Medulla oblongata (tissue), 1 donor: Measurements from ENCODE around the gene COG4.
A peak's percentile ranks its signal among the peaks of the same experiment; 100 is the strongest.
"Not testable (repeated sequence)": the region's sequence is repeated elsewhere in the genome, so short reads cannot be mapped to it uniquely, and the experiment has no call there.

Source experiments
- DNase-seq: peaks from one replicate; pipeline ENCODE4 v3.0.0-alpha.2; 2015; ENCODE audit errors: extremely low spot score

Gene COG4

DNA sequence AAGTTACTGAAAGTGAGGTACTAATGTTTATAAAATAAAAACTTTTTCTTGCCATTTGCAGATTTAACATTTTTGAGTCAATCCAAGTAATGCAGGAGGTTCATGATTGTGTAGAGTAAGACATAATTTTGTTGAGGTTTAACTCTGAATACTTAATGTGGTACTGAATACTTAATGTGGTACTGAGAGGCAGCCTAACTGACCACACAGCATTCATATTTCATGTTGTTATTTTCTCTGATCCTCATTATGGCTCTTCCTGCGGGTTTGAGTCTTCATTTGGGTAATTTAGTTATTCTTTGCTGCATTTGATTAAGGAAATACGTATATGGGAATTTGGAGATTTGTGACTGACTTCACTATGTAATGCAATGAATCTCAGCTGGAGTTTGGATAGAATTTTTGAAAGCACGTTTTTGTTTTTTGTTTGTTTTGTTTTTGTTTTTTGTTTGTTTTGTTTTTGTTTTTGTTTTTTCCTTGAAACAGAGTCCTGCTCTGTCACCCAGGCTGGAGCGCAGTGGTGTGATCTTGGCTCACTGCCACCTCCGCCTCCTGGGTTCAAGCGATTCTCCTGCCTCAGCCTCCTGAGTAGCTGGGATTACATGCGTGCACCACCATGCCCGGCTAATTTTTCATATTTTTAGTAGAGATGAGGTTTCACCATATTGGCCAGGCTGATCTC is 4.1 kb upstream of the COG4 start:
- no peak for DNase-seq

DNA sequence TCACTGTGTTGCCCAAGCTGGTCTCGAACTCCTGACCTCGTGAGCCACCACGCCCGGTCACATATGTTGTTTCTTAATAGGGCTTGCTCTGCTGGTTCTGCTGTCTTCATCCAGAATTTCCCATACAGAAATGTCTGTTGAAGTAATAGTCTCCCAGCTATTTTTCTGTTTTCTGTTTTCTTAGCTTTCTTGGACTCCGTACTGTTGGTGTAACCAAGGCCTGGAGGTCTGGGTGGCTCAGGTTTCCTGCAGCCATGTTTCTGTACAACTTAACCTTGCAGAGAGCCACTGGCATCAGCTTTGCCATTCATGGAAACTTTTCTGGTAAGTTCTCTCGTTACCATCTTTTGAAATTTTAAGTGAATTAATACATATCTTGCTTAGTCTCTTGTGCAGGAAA is 3.0 kb upstream of the COG4 start:
- no peak for DNase-seq

DNA sequence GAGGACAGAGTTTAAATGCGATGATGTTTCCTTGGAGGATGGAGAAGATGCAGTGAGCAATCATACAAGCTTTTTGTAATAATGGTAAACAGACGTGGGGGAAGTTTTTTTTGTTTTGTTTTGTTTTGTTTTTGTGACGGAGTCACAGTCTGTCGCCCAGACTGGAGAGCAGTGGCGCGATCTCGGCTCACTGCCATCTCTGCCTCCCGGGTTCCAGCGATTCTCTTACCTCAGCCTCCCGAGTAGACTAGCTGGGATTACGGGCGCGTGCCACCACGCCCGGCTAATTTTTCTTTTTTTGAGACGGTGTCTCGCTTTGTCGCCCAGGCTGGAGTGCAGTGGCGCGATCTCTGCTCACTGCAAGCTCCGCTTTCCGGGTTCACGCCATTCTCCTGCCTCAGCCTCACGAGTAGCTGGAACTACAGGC is 1.1 kb upstream of the COG4 start:
- DNase-seq = not testable (repeated sequence)

DNA sequence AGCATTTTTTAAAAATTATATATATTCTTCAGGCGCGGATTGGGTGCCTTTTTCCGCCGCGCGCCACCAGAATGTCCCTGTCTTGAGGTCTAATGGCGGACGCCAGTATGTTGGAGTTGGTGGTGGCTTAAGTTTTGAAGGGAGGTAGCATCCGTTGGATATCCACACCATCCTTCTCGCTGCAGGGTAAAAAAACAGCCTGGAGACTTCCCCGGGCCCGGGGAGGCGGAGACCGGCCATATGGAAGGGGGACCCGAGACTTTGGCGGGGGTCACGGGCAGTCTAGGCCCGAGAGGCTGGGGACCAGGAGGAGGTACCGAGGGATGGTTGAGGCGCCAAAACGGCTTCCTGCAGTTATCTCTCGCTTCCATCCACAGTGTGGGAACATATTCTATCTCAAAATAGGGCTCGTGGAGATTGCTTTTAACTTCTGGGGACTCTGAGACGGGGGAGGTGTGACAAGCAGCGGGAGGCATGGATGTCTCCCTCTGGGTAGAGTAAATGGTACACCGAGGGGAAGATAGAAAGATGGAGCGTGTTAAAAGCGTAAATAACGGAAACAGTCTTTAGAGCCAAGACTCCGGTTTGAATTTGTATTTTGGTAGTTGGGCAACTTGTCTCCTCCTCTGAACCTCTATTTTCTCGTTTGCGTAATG is 517 bp upstream of the COG4 start, which contains the start of gene SF3B3:
TSS of gene SF3B3 (plus strand) at position 74 of the 656 bp plus-strand sequence. CDS start 2,841 bp downstream, outside the sequence.
- peak; percentile 81 for DNase-seq

DNA sequence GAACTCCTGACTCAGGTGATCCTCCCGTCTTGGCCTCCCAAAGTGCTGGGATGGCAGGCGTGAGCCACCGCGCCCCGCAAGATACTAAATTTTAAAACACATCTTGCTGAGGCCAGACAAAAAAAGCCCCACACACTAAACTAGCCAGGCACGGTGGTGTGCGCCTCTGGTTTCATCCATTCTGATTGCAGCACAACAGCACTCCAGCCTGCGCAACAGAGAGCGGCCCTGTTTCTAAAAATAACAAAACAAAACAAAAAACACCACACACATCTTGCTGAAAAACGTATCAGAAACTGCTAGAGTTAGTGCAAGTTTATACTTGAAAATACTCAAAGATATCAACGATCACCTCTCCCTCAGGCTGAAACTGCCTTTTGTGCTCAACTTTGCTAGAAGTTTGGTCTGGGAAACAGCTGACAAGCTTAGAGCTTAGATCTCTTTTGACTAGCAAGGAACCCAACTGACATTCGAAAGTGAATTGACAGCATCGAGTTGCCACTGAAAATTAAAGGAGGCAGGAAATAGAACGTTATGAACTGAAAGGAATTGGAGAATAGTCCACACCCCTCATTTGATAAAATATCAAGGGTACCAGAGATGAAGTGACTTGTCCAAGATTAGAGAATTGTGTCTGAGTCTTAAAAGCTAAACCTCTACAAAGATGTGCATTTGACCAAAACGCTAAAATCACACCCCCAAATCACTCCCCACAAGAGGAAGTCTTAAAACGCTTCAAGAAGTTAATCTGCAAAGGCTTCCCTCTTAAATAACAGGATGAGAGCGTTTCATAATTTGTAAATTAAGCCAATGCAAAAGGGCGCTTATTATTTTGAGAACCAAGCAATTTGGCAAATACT is 908 bp downstream of the COG4 start:
- no peak for DNase-seq

DNA sequence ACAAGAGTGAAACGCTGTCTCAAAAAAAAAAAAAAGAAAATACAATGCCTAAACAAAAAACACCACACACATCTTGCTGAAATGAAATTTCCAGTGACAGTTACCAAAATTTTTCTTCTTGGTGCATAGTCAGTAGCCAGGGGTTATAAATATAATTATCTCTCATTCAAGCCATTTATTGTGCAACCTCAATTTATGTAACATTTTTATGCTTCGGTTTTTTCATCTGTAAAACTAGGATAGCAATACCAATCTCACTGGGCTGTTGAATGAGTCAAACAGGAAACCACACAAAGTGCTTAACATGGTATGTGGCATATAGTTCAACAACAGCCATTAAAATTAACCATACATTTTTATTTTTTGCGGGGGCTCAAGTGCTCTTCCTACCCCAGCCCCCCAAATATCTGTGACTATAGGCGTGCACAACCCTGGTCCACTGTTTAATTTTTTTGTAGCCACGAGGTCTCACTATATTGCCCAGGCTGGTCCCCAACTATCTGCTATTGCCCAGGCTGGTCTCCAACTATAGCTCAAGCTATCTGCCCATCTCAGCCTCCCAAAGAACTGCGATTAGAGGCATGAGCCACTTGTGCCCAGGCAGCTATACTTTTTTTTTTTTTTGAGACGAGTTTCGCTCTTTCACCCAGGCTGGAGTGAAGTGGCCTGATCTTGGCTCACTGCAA is 2.6 kb downstream of the COG4 start:
- DNase-seq = no peak

DNA sequence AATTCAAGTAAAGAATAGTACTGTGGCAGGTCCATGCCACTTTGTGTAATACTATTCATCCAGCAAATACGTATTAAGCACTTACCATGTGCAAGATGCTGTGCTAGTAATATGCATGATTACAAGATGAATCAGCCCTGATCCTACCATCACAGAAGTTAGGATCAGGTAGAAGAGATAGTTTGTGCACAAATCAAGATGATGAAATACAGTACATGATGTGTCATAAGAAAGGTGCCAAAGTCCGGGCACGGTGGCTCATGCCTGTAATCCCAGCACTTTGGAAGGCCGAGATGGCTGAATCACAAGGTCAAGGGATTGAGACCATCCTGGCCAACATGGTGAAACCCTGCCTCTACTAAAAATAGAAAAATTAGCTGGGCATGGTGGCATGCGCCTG is 10.9 kb downstream of the COG4 start:
- DNase-seq = no peak

DNA sequence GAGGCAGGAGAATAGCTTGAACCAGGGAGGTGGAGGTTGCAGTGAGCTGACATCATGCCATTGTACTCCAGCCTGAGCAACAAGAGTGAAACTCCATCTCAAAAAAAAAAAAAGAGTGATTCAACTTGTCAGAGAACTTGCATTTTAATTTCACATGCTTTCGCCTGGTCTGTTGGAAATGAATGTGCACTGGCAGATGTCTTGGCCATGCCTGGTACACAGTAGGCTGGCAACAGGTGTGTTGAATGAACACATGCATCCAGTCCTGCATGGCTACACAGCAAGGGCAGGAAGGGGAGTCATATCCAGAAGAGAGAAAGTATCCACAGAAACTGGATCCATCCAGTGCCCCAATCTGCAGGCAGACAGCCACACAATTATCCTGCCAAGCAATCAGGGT is 11.5 kb downstream of the COG4 start:
- DNase-seq = no peak

DNA sequence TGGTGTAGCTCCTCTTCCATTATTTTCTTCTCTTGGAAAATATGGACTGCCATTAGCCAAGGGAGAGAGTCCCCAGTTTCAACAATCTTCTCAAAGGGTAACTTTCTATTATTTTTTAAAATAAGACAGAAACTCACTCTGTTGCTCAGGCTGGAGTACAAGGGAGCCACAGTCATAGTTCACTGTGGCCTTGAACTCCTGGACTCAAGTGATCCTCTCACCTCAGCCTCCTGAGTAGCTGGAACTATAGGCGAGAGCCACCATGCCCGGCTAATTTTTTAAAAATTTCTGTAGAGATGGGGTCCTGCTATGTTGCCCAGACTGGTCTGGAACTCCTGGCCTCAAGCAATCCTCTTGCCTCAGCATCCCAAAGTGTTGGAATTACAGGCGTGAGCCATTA is 13.1 kb downstream of the COG4 start:
- DNase-seq = no peak

DNA sequence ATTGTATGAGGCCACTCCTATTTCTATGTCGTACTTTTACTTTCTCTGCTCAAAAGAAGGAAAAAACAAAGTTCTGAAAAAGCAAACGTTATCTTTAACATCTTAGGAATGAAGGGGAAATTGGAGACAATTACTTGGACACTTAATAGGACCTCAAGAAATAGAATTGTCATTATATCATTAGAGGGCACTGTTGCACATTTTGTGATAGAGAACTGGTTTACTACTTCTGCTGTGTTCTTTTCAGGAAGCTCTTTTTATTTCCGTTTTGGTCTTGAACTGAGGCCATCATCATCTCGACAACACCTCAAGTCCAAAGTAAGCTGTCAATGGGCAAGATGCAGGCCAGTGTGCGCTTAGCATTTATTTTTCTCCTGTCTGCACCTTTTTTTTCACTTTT is 14.6 kb downstream of the COG4 start:
- no peak for DNase-seq

DNA sequence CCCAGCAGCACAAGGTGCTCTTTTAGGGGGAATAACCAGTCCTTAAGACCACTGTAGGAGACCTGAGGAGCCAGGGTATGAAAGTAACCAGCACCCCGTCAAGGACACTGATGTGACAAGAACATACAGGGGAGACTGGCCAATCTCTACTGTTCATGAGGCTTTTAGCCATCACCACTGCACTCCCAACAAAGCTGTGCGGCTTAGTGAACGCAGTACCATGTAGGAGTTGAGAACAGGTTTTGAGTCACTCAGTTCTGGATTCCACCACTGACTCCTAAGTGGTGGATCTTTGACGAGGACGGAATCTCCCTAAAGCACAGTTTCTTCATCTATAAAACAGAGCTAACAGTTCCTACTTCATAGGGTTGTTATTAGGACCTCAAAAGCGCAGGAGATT is 26.8 kb downstream of the COG4 start:
- no peak for DNase-seq

DNA sequence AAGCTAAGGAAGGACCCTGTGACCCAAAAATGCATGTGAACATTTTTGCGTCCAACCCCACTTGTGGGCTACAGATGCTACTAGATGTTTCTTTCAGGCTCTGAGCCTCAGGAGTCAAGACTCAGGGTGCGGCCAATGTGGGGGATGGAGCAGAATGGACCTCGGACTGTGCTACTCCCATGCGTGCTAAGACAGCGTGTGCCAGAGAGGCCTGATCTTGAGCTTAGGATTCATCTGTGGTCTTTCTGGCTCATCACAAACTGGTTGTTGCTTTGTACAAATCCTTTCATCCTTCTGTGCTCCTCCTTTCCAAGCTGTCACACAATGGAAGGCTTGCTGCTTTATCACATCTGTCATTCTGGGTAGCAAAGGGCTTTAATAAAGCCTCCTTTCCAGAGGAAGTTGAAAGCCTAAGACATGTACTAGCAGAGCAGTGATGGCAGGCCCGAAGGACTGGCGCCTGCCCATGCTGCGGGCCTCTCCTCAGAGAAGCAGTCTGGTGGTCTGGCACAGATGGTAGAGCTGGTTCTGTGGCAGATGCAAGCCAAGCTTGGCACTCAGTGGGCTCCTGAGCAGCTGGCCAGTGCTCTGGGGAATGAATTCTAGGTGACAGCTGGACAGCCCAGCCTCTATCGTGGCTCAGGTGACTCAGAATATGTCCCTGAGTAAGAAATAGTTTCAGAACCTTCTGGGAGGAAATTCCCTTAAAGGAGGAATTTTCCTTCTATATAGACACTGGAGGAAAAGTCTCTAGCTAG is 27.8 kb downstream of the COG4 start:
- DNase-seq = no peak

DNA sequence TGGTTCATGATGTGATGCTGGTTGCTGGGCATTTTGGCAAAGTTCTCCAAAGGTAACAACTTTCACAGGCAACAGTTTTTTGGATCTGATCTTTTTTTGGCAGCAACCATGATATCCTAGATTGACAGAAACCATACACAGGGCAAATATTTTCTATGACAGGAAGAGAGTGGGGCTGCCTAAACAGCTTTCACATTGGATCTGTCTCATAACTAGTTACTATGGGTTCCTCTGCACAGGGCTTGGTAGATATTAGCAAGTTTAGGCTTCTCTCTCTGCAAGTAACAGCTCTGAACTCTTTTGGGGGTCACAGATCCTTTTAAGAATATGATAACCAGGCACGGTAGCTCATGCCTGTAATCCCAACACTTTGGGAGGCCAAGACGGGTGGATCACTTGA is 28.6 kb downstream of the COG4 start:
- DNase-seq = no peak

DNA sequence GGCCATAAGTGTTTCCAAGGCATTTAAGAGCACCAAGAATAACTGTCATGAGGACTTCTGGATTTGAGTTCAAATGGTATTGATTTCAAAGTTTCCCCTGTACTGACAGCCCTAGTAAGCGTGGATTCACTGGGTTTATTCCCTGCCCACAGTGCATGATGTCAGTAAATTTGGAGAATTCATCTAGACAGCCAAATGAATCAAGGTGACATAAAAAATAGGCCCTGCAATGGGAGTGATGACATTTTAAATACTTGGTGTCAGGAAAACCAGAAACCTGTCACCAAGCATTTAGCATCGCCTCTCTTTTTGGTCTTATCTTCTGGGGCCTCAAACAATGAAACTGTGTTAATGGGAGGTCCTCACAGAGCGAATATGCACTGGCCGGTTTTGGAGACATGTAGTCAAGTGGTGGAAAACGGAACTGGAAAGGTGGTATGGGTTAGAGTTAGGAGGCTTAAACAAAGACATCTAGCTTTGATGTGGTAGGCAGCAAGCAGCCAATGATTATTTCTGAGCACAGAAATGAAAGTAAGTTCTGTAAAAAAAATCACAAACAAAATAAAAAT is 29.1 kb downstream of the COG4 start:
- no peak for DNase-seq

DNA sequence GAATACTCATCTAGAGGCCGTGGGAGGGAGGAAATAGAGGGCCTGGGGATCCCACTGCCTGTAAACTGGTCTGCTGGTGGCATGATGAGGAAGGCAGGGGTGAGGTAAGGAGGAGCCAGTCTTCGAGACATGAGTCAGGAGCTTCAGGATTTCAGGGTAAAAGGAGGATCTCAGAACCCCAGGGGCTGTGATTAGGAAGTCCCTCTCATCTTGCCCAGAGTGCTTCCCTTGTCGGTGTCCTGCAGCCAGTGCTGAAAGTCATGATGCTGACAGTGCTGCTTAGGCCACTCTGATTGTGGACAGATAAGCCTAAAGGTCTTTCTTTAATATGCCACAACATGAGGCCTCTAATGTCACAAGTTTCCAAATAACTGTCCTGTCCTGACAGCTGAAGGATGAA is 29.6 kb downstream of the COG4 start:
- DNase-seq = no peak

DNA sequence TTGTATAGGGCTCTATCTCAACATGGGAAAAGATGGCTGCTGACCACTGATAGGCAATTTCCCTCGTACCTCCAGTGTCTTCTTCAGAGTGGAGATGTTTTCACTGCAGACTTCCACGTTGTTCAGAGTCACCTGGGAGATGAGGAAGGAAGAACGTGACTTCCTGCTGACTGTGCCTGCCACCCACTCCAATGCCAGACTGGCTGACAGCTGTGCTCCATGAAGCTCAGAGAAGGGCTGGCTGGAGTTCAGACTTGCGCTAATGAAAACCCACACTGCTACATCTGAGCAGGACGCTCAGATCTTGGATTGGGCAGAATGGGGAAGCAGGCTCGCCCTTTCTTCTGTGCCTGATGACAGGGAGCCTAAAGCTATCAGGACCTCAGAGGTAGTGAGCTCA is 33.1 kb downstream of the COG4 start:
- no peak for DNase-seq

DNA sequence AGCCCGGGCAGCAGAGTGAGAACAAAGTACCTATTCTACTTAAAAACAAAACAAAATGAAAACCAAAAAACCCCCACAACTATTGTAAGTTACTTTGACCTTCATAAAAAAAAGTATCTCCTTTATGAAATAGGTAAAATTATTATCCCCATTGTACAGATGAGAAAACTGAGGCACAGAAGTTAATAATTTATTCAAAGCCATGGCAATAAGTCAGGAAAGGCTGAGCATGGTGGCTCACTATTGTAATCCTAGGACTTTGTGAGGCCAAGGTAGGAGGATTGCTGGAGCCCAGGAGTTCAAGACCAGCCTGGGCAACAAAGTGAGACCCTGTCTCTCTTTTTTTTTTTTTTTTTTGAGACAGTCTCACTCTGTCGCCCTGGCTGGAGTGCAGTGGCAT is 38.5 kb downstream of the COG4 start:
- DNase-seq = no peak

DNA sequence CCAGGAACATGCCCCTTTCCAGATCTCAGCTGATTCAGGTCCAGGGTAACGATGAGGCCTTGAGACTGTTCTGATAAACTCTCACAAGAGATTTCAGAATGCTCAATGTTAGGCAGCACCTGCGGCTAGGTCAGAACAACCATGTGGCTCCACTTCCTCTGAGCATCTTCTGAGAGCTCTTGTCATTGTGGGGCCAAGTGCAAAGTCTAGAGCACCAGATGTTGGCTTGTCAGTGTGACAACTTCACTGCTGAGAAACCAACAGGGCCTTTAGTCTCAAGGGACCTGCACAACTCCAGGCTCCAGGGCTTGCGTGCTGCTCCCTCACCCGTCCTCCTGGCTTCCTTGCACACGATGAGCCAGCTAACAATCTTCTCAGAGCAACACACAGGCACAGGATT is 39.9 kb downstream of the COG4 start:
- no peak for DNase-seq

DNA sequence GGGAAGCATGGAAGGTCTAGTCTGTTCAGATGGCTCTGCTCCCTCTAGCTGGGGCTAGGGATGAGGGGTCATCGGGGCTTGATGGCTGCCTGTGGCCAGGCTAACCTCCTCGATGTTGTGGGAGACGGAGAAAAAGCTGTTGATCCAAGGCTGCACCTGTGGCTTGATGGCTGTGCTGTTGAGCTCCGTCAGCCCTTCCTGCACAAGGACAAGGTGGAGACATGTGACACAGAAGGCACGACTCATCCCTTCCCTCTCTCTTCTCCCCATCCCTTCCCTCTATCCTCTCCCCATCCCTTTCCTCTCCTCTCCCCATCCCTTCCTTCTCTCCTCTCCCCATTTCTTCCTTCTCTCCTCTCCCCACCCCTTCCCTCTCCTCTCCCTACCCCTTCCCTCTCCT is 40.7 kb downstream of the COG4 start:
- DNase-seq = no peak

DNA sequence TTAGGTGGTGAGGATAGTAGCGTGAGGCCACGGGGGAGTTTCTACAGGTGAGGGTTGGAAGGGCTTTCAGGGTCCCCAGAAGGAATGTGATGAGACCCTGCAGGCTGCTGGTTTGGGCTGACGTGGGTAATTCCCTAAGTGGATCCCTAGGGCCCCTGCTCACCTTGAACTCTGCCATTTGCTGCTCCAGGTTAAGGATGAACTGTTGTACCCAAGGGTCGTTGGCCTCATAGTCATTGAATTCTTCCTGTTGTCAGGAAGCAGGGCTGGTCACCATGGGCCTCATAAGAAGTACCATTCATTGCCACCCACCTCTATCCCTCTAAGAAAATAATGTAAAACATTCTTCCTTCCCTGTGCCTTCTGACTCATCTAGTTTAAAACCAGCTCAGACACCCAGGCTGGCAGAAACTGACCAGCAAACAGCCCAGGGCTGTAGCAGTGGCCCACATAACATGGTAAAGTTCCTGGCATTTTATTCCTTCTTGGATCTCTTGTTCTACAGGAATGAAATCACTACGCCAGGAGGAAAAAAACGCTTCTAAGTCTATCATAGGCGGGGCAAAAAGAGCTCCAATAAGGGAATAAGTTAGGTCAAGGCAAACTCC is 41.3 kb downstream of the COG4 start:
- DNase-seq = no peak
